ENCODE data around the gene CXCR6. TPM values are rescaled to one million over a fixed set of nuclear protein-coding genes. Genes with fewer than 3 reads are reported as not detected.

CXCR6 gene
- total RNA-seq, 1 donor from 2014 or later: not detected

DNA sequence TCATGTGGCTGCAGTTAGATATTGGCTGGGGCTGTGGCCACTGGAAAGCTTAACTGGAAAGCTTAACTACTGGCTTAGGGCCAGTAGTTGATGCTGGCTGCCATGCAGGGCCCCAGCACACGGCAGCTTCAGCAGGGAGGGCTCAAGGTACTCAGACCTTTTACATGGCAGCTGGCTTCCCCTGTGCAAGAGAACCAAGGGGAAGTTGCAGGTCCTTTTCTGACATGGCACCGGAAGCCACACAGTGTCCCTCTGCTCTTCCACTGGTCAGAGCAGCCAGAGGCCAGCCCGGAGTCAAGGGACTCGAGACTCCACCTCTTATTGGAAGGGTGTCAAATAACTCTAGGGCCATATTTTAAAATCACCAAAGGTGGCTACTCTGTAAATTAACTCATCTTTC, 32.4 kb upstream of the CXCR6 start:
- Mint-ChIP-seq H3K4me3 (ENCODE audit: unreplicated experiment) (no peak overlapping the region), H3K9me3 (ENCODE audit: unreplicated experiment) (no peaks in the 10 kb centered on the region), H3K4me1 (ENCODE audit: unreplicated experiment) (peaks cover 11% of the 10 kb centered on the region), H3K36me3 (ENCODE audit: unreplicated experiment) (peaks cover 1% of the 10 kb centered on the region), H3K27ac (ENCODE audit: unreplicated experiment) (no peak overlapping the region), H3K27me3 (ENCODE audit: unreplicated experiment) (no peaks in the 10 kb centered on the region)
- DNase-seq (ENCODE audit: extremely low spot score, unreplicated experiment): no peak
- TF ChIP-seq, protein P1, sequence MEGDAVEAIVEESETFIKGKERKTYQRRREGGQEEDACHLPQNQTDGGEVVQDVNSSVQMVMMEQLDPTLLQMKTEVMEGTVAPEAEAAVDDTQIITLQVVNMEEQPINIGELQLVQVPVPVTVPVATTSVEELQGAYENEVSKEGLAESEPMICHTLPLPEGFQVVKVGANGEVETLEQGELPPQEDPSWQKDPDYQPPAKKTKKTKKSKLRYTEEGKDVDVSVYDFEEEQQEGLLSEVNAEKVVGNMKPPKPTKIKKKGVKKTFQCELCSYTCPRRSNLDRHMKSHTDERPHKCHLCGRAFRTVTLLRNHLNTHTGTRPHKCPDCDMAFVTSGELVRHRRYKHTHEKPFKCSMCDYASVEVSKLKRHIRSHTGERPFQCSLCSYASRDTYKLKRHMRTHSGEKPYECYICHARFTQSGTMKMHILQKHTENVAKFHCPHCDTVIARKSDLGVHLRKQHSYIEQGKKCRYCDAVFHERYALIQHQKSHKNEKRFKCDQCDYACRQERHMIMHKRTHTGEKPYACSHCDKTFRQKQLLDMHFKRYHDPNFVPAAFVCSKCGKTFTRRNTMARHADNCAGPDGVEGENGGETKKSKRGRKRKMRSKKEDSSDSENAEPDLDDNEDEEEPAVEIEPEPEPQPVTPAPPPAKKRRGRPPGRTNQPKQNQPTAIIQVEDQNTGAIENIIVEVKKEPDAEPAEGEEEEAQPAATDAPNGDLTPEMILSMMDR (IDR thresholded peaks at IDR 0.05): no peak

DNA sequence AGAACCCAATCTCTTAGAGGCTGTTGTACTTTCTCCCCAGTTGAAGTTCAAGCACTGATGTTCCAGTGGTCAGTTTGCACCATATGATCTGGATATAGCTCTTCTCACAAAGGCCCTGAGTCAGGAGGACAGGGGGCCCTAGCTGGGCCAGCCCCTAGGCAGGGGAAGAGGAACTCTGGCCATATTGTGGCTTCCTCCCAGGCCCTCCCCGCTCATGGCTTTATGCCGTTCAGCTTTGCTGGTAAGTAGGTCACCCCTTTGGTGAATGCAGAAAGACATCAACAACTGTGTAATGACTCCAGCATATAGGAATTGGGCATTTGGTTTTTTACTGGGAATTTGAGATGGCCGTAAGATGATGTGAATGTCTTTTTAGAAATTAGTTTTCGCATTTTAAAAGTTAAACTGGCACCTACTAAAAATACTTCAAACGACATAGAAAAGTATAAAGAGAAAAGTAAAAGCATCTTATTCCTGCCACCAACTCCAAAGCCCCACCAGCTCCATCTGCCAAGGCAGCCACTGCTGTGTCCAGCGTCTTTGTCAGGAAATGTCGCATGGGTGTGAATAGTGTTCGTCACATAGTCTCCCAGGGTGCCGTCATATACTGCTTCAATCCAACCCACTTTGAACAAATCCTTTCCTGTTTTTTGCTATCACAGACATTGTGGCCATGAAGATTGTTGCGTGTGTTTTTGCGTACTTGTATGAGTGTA, 31.6 kb upstream of the CXCR6 start:
- Mint-ChIP-seq H3K27ac (ENCODE audit: unreplicated experiment) (no peak overlapping the region), H3K36me3 (ENCODE audit: unreplicated experiment) (peaks cover 1% of the 10 kb centered on the region), H3K9me3 (ENCODE audit: unreplicated experiment) (no peaks in the 10 kb centered on the region), H3K4me1 (ENCODE audit: unreplicated experiment) (peaks cover 18% of the 10 kb centered on the region), H3K4me3 (ENCODE audit: unreplicated experiment) (no peak overlapping the region), H3K27me3 (ENCODE audit: unreplicated experiment) (no peaks in the 10 kb centered on the region)
- TF ChIP-seq, protein P1 (IDR thresholded peaks at IDR 0.05): no peak
- no peak for DNase-seq (ENCODE audit: extremely low spot score, unreplicated experiment)

DNA sequence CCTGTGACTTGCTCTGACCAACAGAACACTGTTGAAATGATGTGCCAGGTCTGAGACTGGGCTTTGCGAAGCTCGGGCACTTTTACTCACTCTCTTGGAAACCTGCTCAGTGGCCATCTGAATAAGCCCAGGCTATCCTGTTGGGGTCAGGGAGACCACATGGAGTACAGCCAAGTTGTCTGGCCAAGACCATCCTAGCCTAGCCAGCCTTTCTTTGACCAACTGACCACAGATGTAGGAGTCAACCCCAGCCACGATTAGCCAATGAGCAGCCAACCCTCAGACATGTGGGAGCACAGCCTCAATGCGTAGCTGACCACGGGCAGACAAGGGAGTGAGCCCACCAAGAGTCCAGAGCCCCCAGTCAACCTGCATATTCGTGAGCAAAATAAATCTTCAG, 30.8 kb upstream of the CXCR6 start:
- H3K4me1 Mint-ChIP-seq (ENCODE audit: unreplicated experiment): peaks cover 17% of the 10 kb centered on the region
- no peak for DNase-seq (ENCODE audit: extremely low spot score, unreplicated experiment)
- TF ChIP-seq, protein P1 (IDR thresholded peaks at IDR 0.05): no peak
- H3K36me3 Mint-ChIP-seq (ENCODE audit: unreplicated experiment): peaks cover 3% of the 10 kb centered on the region
- no peak overlapping the region for H3K27ac Mint-ChIP-seq (ENCODE audit: unreplicated experiment)
- H3K9me3 Mint-ChIP-seq (ENCODE audit: unreplicated experiment): no peaks in the 10 kb centered on the region
- no peaks in the 10 kb centered on the region for H3K27me3 Mint-ChIP-seq (ENCODE audit: unreplicated experiment)
- H3K4me3 Mint-ChIP-seq (ENCODE audit: unreplicated experiment): no peak overlapping the region

DNA sequence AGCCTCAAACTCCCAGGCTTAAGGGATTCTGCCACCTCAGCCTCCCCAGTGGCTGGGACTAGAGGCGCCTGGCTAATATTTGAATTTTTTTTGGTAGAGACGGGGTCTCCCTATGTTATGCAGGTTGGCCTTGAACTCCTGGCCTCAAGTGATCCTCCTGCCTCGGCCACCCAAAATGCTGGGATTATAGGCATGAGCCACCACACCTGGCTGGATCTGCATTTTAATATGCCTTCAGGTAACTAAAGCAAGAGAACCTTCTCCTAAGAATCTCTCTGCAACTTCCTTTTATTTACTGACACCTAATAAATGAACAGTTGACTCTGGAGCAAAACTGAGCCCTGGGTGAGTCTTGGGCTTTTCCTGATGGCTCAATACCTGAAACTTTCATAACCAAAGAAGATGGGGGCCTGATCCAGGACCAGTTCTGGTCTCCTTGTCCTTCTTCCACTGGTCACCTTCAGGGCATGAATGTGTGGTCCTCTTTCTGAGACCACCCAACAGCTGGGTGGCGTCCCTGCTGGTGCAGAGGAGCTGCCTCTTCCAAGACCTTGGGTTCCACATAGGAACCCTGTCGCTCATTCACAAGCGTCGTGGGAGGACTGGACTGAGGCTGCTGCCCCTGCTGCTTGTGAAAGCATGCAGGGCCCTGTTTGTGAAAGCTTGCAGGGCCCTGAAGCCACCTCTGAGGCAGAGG, 28.8 kb upstream of the CXCR6 start:
- no peaks in the 10 kb centered on the region for H3K9me3 Mint-ChIP-seq (ENCODE audit: unreplicated experiment)
- TF ChIP-seq, protein P1 (IDR thresholded peaks at IDR 0.05): no peak
- H3K27ac Mint-ChIP-seq (ENCODE audit: unreplicated experiment): no peak overlapping the region

DNA sequence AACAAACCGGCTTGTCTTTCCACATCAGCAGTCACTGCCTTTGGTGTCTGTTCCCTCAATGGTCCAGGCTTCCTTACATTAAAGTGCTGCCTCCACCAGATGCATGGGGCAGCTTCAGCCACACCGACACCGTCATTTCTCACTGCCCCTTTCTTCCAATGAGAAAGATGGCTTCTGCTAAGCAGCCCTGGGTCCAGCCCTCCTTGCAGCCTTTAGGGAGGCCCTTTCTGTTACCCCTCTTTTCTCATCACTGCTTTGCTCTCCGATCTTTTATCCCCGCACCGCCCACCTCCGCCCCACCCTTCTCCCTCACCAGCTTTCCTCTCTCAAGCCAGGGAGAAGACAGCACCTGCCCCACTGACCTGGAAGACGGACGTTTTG, 28.2 kb upstream of the CXCR6 start:
- Mint-ChIP-seq H3K4me1 (ENCODE audit: unreplicated experiment) (peaks cover 20% of the 10 kb centered on the region), H3K4me3 (ENCODE audit: unreplicated experiment) (no peak overlapping the region), H3K27me3 (ENCODE audit: unreplicated experiment) (no peaks in the 10 kb centered on the region), H3K27ac (ENCODE audit: unreplicated experiment) (no peak overlapping the region), H3K36me3 (ENCODE audit: unreplicated experiment) (peaks cover 9% of the 10 kb centered on the region), H3K9me3 (ENCODE audit: unreplicated experiment) (no peaks in the 10 kb centered on the region)
- TF ChIP-seq, protein P1 (IDR thresholded peaks at IDR 0.05): no peak
- no peak for DNase-seq (ENCODE audit: extremely low spot score, unreplicated experiment)

More for the DNA sequence above, 28.8 kb upstream of the CXCR6 start:
- Mint-ChIP-seq H3K36me3 (ENCODE audit: unreplicated experiment) (peaks cover 9% of the 10 kb centered on the region), H3K4me3 (ENCODE audit: unreplicated experiment) (no peak overlapping the region), H3K4me1 (ENCODE audit: unreplicated experiment) (peaks cover 20% of the 10 kb centered on the region), H3K27me3 (ENCODE audit: unreplicated experiment) (no peaks in the 10 kb centered on the region)
- no peak for DNase-seq (ENCODE audit: extremely low spot score, unreplicated experiment)

All from osteocyte (in vitro differentiated cells).